Measurements from ENCODE around the gene ICE1.

DNA sequence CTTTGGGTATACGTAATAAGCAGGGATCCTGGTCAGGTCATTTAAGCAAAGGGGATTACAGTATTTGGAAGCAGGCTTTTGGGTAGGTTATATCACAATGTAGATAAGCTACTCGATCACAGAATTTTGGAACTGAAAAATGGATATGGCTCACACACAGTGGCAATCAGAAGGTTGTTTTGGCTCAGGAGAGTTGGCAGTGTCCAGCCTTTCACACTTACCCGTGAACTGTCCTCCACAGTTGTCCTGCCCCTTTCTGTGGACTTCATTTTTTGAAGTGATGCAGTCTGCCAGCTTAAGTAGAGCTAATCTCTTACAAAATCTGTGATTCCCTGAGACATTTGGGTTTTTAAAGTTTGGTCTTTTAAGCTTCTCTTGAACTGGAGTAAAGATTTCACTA lies 30.7 kb downstream of the ICE1 start:
- TF ChIP-seq FOXK2 (IDR thresholded peaks at IDR 0.05) (no peak), TARDBP (IDR thresholded peaks at IDR 0.05) (no peak), SP1 (IDR thresholded peaks at IDR 0.05) (no peak), BHLHE40 (IDR thresholded peaks at IDR 0.05; ENCODE audit: borderline replicate concordance) (no peak), ARNT (IDR thresholded peaks at IDR 0.05) (no peak), ZNF384 (IDR thresholded peaks at IDR 0.05) (no peak), FOXA1 (IDR thresholded peaks at IDR 0.05) (no peak)

All from HEK293T (cell line).